OCI-LY1 (cell line): ENCODE measurements around the gene SPRY4.

Source experiments
- H2AFZ ChIP-seq: fragments of 200-600 bp; sonication (generic), shearing (Covaris generic); 2 replicates; pipeline ENCODE4 v1.6.0; 2014; ENCODE audit warnings: antibody characterized with exemption, mild to moderate bottlenecking, low read length
- H3F3A ChIP-seq: fragments of 200-600 bp; sonication (generic), shearing (Covaris generic); 2 replicates; pipeline ENCODE4 v1.6.0; 2014; ENCODE audit warnings: mild to moderate bottlenecking, antibody characterized with exemption, low read length, moderate library complexity; ENCODE audit not compliant: insufficient read depth
- H3K27ac ChIP-seq: fragments of 200-600 bp; sonication (generic); 2 replicates; pipeline ENCODE4 v1.5.1; 2014; ENCODE audit warnings: low read length, mixed run types, mild to moderate bottlenecking, low read depth; ENCODE audit not compliant: poor library complexity, severe bottlenecking
- H3K27me3 ChIP-seq: fragments of 200-600 bp; sonication (generic); 2 replicates; pipeline ENCODE4 v1.6.0; 2014; ENCODE audit warnings: antibody characterized with exemption, mild to moderate bottlenecking, low read length, moderate library complexity; ENCODE audit not compliant: insufficient read depth
- H3K36me3 ChIP-seq: fragments of 200-600 bp; sonication (generic); 2 replicates; pipeline ENCODE4 v1.6.1; 2014; ENCODE audit warnings: mild to moderate bottlenecking, antibody characterized with exemption, low read length, moderate library complexity, mixed read lengths; ENCODE audit not compliant: insufficient read depth
- H3K4me1 ChIP-seq: fragments of 200-600 bp; sonication (generic); 2 replicates; pipeline ENCODE4 v1.5.1; 2014; ENCODE audit warnings: mild to moderate bottlenecking, low read length, moderate library complexity; ENCODE audit not compliant: insufficient read depth, severe bottlenecking
- H3K4me2 ChIP-seq: fragments of 200-600 bp; sonication (generic), shearing (Covaris generic); 2 replicates; pipeline ENCODE4 v1.6.1; 2014; ENCODE audit warnings: low read length
- H3K4me3 ChIP-seq: fragments of 200-600 bp; sonication (generic); 2 replicates; pipeline ENCODE4 v1.5.1; 2014; ENCODE audit warnings: low read length, low read depth, mild to moderate bottlenecking, mixed read lengths; ENCODE audit not compliant: poor library complexity, severe bottlenecking
- H3K79me2 ChIP-seq: fragments of 200-600 bp; shearing (Covaris generic); 2 replicates; pipeline ENCODE4 v1.6.1; 2016; ENCODE audit warnings: mixed run types, low read length, mixed read lengths; ENCODE audit not compliant: insufficient read depth
- H3K9ac ChIP-seq: fragments of 200-600 bp; sonication (generic), shearing (Covaris generic); 2 replicates; pipeline ENCODE4 v1.6.1; 2014; ENCODE audit warnings: mild to moderate bottlenecking, low read length, mixed read lengths
- H3K9me2 ChIP-seq: fragments of 200-600 bp; sonication (generic), shearing (Covaris generic); 2 replicates; pipeline ENCODE4 v1.6.1; 2014; ENCODE audit warnings: low read depth, mild to moderate bottlenecking, low read length, mixed read lengths
- H3K9me3 ChIP-seq: fragments of 200-600 bp; shearing (Covaris generic); 2 replicates; pipeline ENCODE4 v1.6.1; 2014; ENCODE audit warnings: low read length, mixed read lengths
- H4K20me1 ChIP-seq: fragments of 200-600 bp; sonication (generic), shearing (Covaris generic); 2 replicates; pipeline ENCODE4 v1.6.0; 2016; ENCODE audit warnings: mild to moderate bottlenecking, low read length; ENCODE audit not compliant: insufficient read depth
- CTCF ChIP-seq: fragments of 200-600 bp; sonication (generic), shearing (Covaris generic); IDR thresholded peaks from 2 replicates; pipeline ENCODE4 v1.5.1; 2017; ENCODE audit warnings: mild to moderate bottlenecking, antibody characterized with exemption, low read length, moderate library complexity, mixed read lengths
- EZH2 ChIP-seq: fragments of 200-600 bp; sonication (generic), shearing (Covaris generic); IDR thresholded peaks from 2 replicates; pipeline ENCODE4 v1.8.0; 2017; ENCODE audit warnings: borderline replicate concordance, mixed run types, mild to moderate bottlenecking, antibody characterized with exemption, low read length, moderate library complexity, mixed read lengths

The SPRY4 gene

GRCh38 chr5:142293486-142293885 lies 31.3 kb downstream of the SPRY4 start:
- H3K27ac ChIP-seq = no peak overlapping the region
- no peak overlapping the region for H2AFZ ChIP-seq
- no peaks in the 10 kb centered on the region for H3K9me2 ChIP-seq
- no peak overlapping the region for H3K4me2 ChIP-seq
- no peaks in the 10 kb centered on the region for H3K36me3 ChIP-seq
- no peaks in the 10 kb centered on the region for H3K4me1 ChIP-seq
- H3K9me3 ChIP-seq = no peaks in the 10 kb centered on the region
- no peak overlapping the region for H3K4me3 ChIP-seq
- H3F3A ChIP-seq = no peaks in the 10 kb centered on the region
- no peak overlapping the region for H3K9ac ChIP-seq
- H3K79me2 ChIP-seq = no peaks in the 10 kb centered on the region
- H4K20me1 ChIP-seq = no peaks in the 10 kb centered on the region
- no peaks in the 10 kb centered on the region for H3K27me3 ChIP-seq
- TF ChIP-seq CTCF (no peak), EZH2 (no peak)

- TF ChIP-seq EZH2 (no peak), CTCF (no peak)
- Histone ChIP-seq H3K36me3 (no peaks in the 10 kb centered on the region), H3K4me2 (no peak overlapping the region), H3K27ac (no peak overlapping the region), H3K79me2 (no peaks in the 10 kb centered on the region), H3K9me3 (no peaks in the 10 kb centered on the region), H2AFZ (no peak overlapping the region), H3K9me2 (no peaks in the 10 kb centered on the region), H3K4me1 (no peaks in the 10 kb centered on the region), H3K27me3 (no peaks in the 10 kb centered on the region), H4K20me1 (no peaks in the 10 kb centered on the region), H3K4me3 (no peak overlapping the region), H3K9ac (no peak overlapping the region), H3F3A (no peaks in the 10 kb centered on the region)
Measured at GRCh38 chr5:142292808-142293207, 32.0 kb downstream of the SPRY4 start.

- H3K9ac ChIP-seq = no peak overlapping the region
- no peaks in the 10 kb centered on the region for H3K4me1 ChIP-seq
- no peak overlapping the region for H3K4me3 ChIP-seq
- no peaks in the 10 kb centered on the region for H3K79me2 ChIP-seq
- H3F3A ChIP-seq = no peaks in the 10 kb centered on the region
- no peak overlapping the region for H2AFZ ChIP-seq
- no peak for TF ChIP-seq EZH2
- no peak for TF ChIP-seq CTCF
- H3K4me2 ChIP-seq = no peak overlapping the region
- no peaks in the 10 kb centered on the region for H3K9me2 ChIP-seq
- no peak overlapping the region for H3K27ac ChIP-seq
- no peaks in the 10 kb centered on the region for H3K27me3 ChIP-seq
- H3K9me3 ChIP-seq = no peaks in the 10 kb centered on the region
- no peaks in the 10 kb centered on the region for H4K20me1 ChIP-seq
- H3K36me3 ChIP-seq = no peaks in the 10 kb centered on the region
Measured at GRCh38 chr5:142292249-142292648, 32.6 kb downstream of the SPRY4 start.
